GM18873 (cell line): ENCODE results near the gene GRIP2.

Experiments used
- ATAC-seq: cut with Tn5 transposase; IDR thresholded peaks from one replicate; pipeline ENCODE4 v1.9.1; 2021; ENCODE audit warnings: mild to moderate bottlenecking, moderate library complexity, moderate number of reproducible peaks; ENCODE audit not compliant: unreplicated experiment, low FRiP score

GRIP2 gene

GRCh38 chr3:14508505-14508819 is 31.7 kb downstream of the GRIP2 start:
- no peak for ATAC-seq

GRCh38 chr3:14507757-14508504 is 32.2 kb downstream of the GRIP2 start:
- no peak for ATAC-seq

GRCh38 chr3:14507305-14507741 is 32.8 kb downstream of the GRIP2 start:
- no peak for ATAC-seq

GRCh38 chr3:14506626-14507304 is 33.4 kb downstream of the GRIP2 start:
- no peak for ATAC-seq

- no peak for ATAC-seq
Measured at GRCh38 chr3:14505803-14506500, 34.2 kb downstream of the GRIP2 start.

GRCh38 chr3:14505001-14505802 is 34.9 kb downstream of the GRIP2 start:
- ATAC-seq: no peak

GRCh38 chr3:14503706-14504065 is 36.5 kb downstream of the GRIP2 start:
- ATAC-seq: no peak

GRCh38 chr3:14503033-14503705 is 37.0 kb downstream of the GRIP2 start:
- no peak for ATAC-seq

- no peak for ATAC-seq
Measured at GRCh38 chr3:14502472-14502871, 37.7 kb downstream of the GRIP2 start.

- ATAC-seq: no peak
Measured at GRCh38 chr3:14497321-14497720, 42.8 kb downstream of the GRIP2 start.

- ATAC-seq: no peak
Measured at GRCh38 chr3:14496351-14496750, 43.8 kb downstream of the GRIP2 start.

GRCh38 chr3:14494973-14495300 is 45.2 kb downstream of the GRIP2 start:
- no peak for ATAC-seq

GRCh38 chr3:14494279-14494972 is 45.7 kb downstream of the GRIP2 start:
- no peak for ATAC-seq

- no peak for ATAC-seq
Measured at GRCh38 chr3:14492948-14493881, 46.9 kb downstream of the GRIP2 start.

GRCh38 chr3:14491396-14492190 is 48.5 kb downstream of the GRIP2 start:
- no peak for ATAC-seq

- no peak for ATAC-seq
Measured at GRCh38 chr3:14490831-14491230, 49.3 kb downstream of the GRIP2 start.

- no peak for ATAC-seq
Measured at GRCh38 chr3:14490255-14490654, 49.9 kb downstream of the GRIP2 start.

- no peak for ATAC-seq
Measured at GRCh38 chr3:14489641-14490040, 50.5 kb downstream of the GRIP2 start.
